Mesendoderm (in vitro differentiated cells): ENCODE measurements around the gene SLC6A13.

Experiments used
- DNase-seq: peaks from one replicate; pipeline ENCODE4 v3.0.0; 2013
- H2AK5ac ChIP-seq: 2 replicates; pipeline ENCODE4 v1.6.1; 2013; ENCODE audit warnings: low read length, inconsistent platforms
- H2BK120ac ChIP-seq: 2 replicates; pipeline ENCODE4 v1.6.1; 2013; ENCODE audit warnings: low read depth, mild to moderate bottlenecking, low read length, moderate library complexity, mixed read lengths
- H2BK15ac ChIP-seq: replicated peaks from 2 replicates; pipeline ENCODE4 v1.6.1; 2013; ENCODE audit warnings: low read depth, mild to moderate bottlenecking, moderate library complexity
- H2BK5ac ChIP-seq: 2 replicates; pipeline ENCODE4 v1.6.1; 2013; ENCODE audit warnings: low read length, inconsistent platforms
- H3K18ac ChIP-seq: 2 replicates; pipeline ENCODE4 v1.6.1; 2013; ENCODE audit warnings: mild to moderate bottlenecking, low read length, mixed read lengths
- H3K23ac ChIP-seq: one replicate; pipeline ENCODE4 v1.6.1; 2013; ENCODE audit warnings: low read length
- H3K27ac ChIP-seq: 2 replicates; pipeline ENCODE4 v1.5.1; 2013; ENCODE audit warnings: low read depth, mild to moderate bottlenecking, inconsistent platforms, low read length, moderate library complexity
- H3K27me3 ChIP-seq: 2 replicates; pipeline ENCODE4 v1.6.1; 2013; ENCODE audit warnings: low read length, control low read depth, mild to moderate bottlenecking, inconsistent platforms; ENCODE audit not compliant: insufficient read depth, poor library complexity
- H3K36me3 ChIP-seq: 2 replicates; pipeline ENCODE4 v1.6.1; 2013; ENCODE audit warnings: low read length, inconsistent platforms; ENCODE audit not compliant: control insufficient read depth, insufficient read depth
- H3K4ac ChIP-seq: one replicate; pipeline ENCODE4 v1.6.1; 2013; ENCODE audit warnings: low read depth, mild to moderate bottlenecking, low read length, moderate library complexity
- H3K4me1 ChIP-seq: 2 replicates; pipeline ENCODE4 v1.6.1; 2013; ENCODE audit warnings: low read depth, low read length, inconsistent platforms; ENCODE audit not compliant: control insufficient read depth
- H3K4me2 ChIP-seq: 2 replicates; pipeline ENCODE4 v1.6.1; 2013; ENCODE audit warnings: low read length
- H3K4me3 ChIP-seq: 2 replicates; pipeline ENCODE4 v1.5.1; 2013; ENCODE audit warnings: mild to moderate bottlenecking, low read length
- H3K56ac ChIP-seq: one replicate; pipeline ENCODE4 v1.6.1; 2013; ENCODE audit warnings: low read length
- H3K79me1 ChIP-seq: 2 replicates; pipeline ENCODE4 v1.6.1; 2013; ENCODE audit warnings: low read length, inconsistent platforms
- H3K79me2 ChIP-seq: 2 replicates; pipeline ENCODE4 v1.6.1; 2013; ENCODE audit warnings: mild to moderate bottlenecking, low read length; ENCODE audit not compliant: control insufficient read depth, insufficient read depth
- H3K9ac ChIP-seq: 2 replicates; pipeline ENCODE4 v1.6.1; 2013; ENCODE audit warnings: low read length, inconsistent platforms
- H4K5ac ChIP-seq: one replicate; pipeline ENCODE4 v1.6.1; 2013; ENCODE audit warnings: low read length
- H4K8ac ChIP-seq: one replicate; pipeline ENCODE4 v1.6.1; 2013; ENCODE audit warnings: low read depth, mild to moderate bottlenecking, control low read depth, low read length, moderate library complexity
- WGBS: extraction: QIAGEN DNeasy Blood & Tissue Kit; methylation state at CpG from one replicate; pipeline ENCODE4 v1.1.7; 2013; ENCODE audit warnings: low lambda C conversion rate, missing lambda C conversion rate; ENCODE audit not compliant: insufficient coverage; ENCODE audit errors: extremely low coverage; 5-methylcytosine and 5-hydroxymethylcytosine counted together

Gene SLC6A13

DNA sequence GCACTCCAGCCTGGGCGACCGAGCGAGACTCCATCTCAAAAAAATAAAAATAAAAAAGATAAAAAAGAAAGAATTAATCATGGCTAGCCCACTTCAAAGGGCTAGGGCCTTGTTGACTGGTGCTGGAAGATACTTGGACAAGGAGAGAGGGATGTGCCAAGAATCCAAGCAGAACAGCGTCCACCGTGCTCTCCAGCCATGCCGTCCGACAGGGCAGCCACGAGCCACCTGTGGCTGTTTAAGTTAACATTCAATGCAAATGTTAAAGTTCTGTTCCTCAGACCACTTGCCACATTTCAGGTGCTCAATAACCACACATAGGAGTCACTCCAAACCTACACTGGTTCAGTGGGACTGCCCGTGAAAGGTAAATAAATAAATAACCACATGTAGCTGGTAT, 21.4 kb downstream of the SLC6A13 start:
- WGBS: no CpG with 5 or more reads among the region's 9 CpGs
- DNase-seq: no peak
- no peak overlapping the region for H3K18ac ChIP-seq
- no peak overlapping the region for H4K5ac ChIP-seq
- H3K4ac ChIP-seq: no peak overlapping the region
- H3K4me3 ChIP-seq: no peak overlapping the region
- H3K79me2 ChIP-seq: no peaks in the 10 kb centered on the region
- no peak overlapping the region for H3K4me2 ChIP-seq
- H3K79me1 ChIP-seq: no peaks in the 10 kb centered on the region
- no peaks in the 10 kb centered on the region for H3K36me3 ChIP-seq
- no peak overlapping the region for H2AK5ac ChIP-seq
- no peak overlapping the region for H4K8ac ChIP-seq
- H2BK120ac ChIP-seq: no peak overlapping the region
- H3K23ac ChIP-seq: no peak overlapping the region
- no peaks in the 10 kb centered on the region for H3K27me3 ChIP-seq
- H3K27ac ChIP-seq: no peak overlapping the region
- H3K4me1 ChIP-seq: no peaks in the 10 kb centered on the region
- H3K56ac ChIP-seq: no peak overlapping the region
- H3K9ac ChIP-seq: no peak overlapping the region
- no peak overlapping the region for H2BK15ac ChIP-seq
- no peak overlapping the region for H2BK5ac ChIP-seq

DNA sequence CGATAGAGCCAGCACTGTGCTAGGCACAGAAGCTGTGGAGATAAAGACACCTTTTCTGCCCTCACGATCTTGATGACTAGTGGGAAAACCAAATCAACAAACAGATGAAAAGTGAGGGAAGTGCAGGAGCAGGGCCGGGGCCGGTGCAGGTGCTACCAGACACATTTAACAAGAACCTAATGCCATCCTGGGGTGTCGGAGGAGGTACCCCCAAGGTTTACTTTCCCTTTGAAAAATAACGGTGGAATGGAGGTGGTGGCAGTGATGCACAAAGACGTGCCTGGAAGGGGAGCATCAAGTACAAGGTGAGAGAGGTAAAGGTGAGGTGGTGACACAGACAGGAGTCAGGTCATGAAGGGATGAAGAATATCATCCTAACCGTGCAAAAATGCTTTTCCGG, 22.1 kb downstream of the SLC6A13 start:
- Histone ChIP-seq H3K79me2 (no peaks in the 10 kb centered on the region), H3K56ac (no peak overlapping the region), H3K9ac (no peak overlapping the region), H3K27ac (no peak overlapping the region), H2BK15ac (no peak overlapping the region), H2BK120ac (no peak overlapping the region), H3K79me1 (no peaks in the 10 kb centered on the region), H3K4me2 (no peak overlapping the region), H3K4me3 (no peak overlapping the region), H3K23ac (no peak overlapping the region), H4K8ac (no peak overlapping the region), H3K4ac (no peak overlapping the region), H2BK5ac (no peak overlapping the region), H3K4me1 (no peaks in the 10 kb centered on the region), H3K27me3 (no peaks in the 10 kb centered on the region), H3K36me3 (no peaks in the 10 kb centered on the region), H3K18ac (no peak overlapping the region), H4K5ac (no peak overlapping the region), H2AK5ac (no peak overlapping the region)
- no CpG with 5 or more reads among the region's 9 CpGs for WGBS
- DNase-seq: no peak

DNA sequence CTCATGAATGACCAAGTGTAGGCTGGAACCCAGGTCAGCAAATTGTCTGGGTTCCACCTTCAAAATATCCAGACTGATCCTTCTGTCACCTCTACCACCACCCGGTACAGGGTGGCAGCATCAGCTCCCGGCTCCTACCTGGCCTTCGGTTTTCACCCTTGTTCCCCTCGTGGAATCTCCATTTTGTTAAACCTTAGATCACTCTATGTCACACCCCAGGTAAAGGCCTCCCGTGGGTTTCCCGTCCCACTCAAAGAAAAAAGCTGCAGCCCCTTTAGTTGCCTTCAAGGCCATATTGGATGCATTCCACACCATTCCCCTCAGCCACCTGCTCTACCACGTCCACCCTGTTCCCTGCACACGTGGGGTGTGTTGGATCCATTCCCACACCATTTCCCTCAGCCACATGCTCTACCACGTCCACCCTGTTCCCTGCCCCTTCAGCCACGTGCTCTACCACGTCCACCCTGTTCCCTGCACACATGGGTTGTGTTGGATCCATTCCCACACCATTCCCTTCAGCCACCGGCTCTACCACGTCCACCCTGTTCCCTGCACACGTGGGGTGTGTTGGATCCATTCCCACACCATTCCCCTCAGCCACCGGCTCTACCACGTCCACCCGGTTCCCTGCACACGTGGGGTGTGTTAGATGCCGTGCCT, 23.8 kb downstream of the SLC6A13 start:
- Histone ChIP-seq H2BK15ac (no peak overlapping the region), H3K27ac (no peak overlapping the region), H4K8ac (no peak overlapping the region), H3K4me3 (no peak overlapping the region), H3K23ac (no peak overlapping the region), H3K79me1 (no peaks in the 10 kb centered on the region), H3K4ac (no peak overlapping the region), H3K79me2 (no peaks in the 10 kb centered on the region), H3K18ac (no peak overlapping the region), H4K5ac (no peak overlapping the region), H2BK5ac (no peak overlapping the region), H2BK120ac (no peak overlapping the region), H3K9ac (no peak overlapping the region), H3K4me1 (no peaks in the 10 kb centered on the region), H3K4me2 (no peak overlapping the region), H2AK5ac (no peak overlapping the region), H3K27me3 (no peaks in the 10 kb centered on the region), H3K56ac (no peak overlapping the region), H3K36me3 (no peaks in the 10 kb centered on the region)
- WGBS: no CpG with 5 or more reads among the region's 19 CpGs
- no peak for DNase-seq

DNA sequence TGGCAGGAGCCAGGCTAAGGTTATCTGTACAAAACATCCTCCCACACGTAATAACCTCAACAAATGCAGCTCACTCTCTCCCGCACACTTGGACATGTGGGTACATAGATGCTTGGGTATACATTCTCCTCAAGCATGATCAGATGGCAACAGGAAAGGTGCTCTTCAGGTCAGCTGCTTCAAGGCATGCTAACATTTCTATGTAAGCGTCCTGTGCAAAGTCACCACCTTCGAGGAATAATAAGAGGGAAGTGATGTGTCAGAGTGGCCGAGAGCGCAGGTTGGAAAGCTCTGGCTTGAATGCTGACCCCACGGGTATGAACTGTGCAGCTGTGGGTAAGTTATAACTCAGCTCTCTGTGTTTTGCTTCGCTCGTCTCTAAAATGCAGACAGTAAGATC, 24.5 kb downstream of the SLC6A13 start:
- no peak overlapping the region for H3K4ac ChIP-seq
- H3K23ac ChIP-seq: no peak overlapping the region
- no peak overlapping the region for H3K27ac ChIP-seq
- no peak overlapping the region for H3K18ac ChIP-seq
- H4K5ac ChIP-seq: no peak overlapping the region
- H3K27me3 ChIP-seq: no peaks in the 10 kb centered on the region
- H3K4me1 ChIP-seq: no peaks in the 10 kb centered on the region
- H2BK5ac ChIP-seq: no peak overlapping the region
- H2AK5ac ChIP-seq: no peak overlapping the region
- H3K4me2 ChIP-seq: no peak overlapping the region
- no CpG with 5 or more reads among the region's 9 CpGs for WGBS
- no peaks in the 10 kb centered on the region for H3K79me1 ChIP-seq
- H3K79me2 ChIP-seq: no peaks in the 10 kb centered on the region
- no peak overlapping the region for H2BK15ac ChIP-seq
- H2BK120ac ChIP-seq: no peak overlapping the region
- H3K56ac ChIP-seq: no peak overlapping the region
- no peak for DNase-seq
- H3K4me3 ChIP-seq: no peak overlapping the region
- H3K9ac ChIP-seq: no peak overlapping the region
- H4K8ac ChIP-seq: no peak overlapping the region
- H3K36me3 ChIP-seq: no peaks in the 10 kb centered on the region

DNA sequence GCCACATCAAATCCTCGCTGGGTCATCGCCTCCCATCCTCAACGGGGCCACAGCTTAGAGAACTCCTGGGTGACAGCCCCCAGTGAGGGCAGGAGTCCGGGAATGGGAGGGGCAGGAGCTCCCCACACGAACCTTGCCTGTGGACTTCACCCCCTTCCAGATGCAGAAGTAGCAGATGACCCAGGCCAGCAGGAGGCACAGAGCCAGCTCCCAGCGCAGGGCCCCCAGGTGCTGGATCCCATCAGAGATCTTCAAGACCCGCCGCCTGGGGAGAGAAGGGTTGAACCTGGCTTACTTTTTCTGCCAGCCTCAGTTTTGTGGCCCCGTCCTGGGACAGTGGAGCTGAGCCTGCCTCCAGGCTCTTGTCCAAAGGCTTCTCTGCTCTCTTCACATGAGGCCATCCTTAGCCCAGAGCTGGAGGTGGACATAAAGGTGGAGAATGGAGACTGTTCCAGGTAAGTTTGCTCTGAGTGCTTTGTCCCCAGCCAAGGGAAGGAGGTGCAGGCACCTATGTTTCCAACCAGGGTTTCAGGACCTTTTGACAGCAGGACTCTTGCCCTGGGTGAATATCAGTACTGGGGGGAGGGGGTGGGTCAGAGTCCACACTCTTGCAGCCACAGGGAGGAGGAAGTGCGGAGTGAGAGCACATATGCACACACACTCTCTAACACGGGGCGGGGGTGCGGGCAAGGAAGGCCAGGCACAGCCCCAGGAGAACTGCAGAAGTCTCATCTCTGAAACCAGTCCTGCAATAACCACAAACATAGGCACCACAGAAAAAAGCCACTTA, 25.4 kb downstream of the SLC6A13 start:
- Histone ChIP-seq H3K36me3 (no peaks in the 10 kb centered on the region), H3K23ac (no peak overlapping the region), H3K18ac (no peak overlapping the region), H3K56ac (no peak overlapping the region), H4K5ac (no peak overlapping the region), H2BK120ac (no peak overlapping the region), H2BK15ac (no peak overlapping the region), H3K4me3 (no peak overlapping the region), H3K9ac (no peak overlapping the region), H4K8ac (no peak overlapping the region), H3K79me2 (no peaks in the 10 kb centered on the region), H2AK5ac (no peak overlapping the region), H2BK5ac (no peak overlapping the region), H3K27me3 (no peaks in the 10 kb centered on the region), H3K4me2 (no peak overlapping the region), H3K79me1 (no peaks in the 10 kb centered on the region), H3K4me1 (no peaks in the 10 kb centered on the region), H3K27ac (no peak overlapping the region), H3K4ac (no peak overlapping the region)
- WGBS: no CpG with 5 or more reads among the region's 13 CpGs
- DNase-seq: no peak
